ENCODE measurements around the gene CCSAP. TPM values are rescaled to one million over a fixed set of nuclear protein-coding genes. Genes with fewer than 3 reads are reported as not detected.

Gene CCSAP
- total RNA-seq, 1 donor from 2014 or later, result 34.4 TPM

DNA sequence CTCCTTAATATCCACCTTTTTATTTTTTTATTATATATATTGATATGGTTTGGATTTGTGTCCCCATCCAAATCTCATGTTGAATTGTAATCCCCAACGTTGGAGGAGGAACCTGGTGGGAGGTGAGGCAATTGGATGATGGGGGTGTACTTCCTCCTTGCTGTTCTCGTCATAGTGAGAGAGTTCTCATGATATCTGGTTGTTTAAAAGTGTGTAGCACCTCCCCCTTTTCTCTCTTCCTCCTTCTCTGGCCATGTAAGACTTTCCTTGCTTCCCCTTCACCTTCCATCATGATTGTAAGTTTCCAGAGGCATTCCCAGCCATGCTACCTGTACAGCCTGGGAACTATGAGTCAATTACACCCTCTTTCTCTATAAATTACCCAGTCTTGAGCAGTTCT lies 22.7 kb upstream of the CCSAP start:
- no peak for DNase-seq (ENCODE audit: low spot score)
- no peaks in the 10 kb centered on the region for H4K20me1 ChIP-seq (ENCODE audit: low read depth)
- TF ChIP-seq, protein P1, sequence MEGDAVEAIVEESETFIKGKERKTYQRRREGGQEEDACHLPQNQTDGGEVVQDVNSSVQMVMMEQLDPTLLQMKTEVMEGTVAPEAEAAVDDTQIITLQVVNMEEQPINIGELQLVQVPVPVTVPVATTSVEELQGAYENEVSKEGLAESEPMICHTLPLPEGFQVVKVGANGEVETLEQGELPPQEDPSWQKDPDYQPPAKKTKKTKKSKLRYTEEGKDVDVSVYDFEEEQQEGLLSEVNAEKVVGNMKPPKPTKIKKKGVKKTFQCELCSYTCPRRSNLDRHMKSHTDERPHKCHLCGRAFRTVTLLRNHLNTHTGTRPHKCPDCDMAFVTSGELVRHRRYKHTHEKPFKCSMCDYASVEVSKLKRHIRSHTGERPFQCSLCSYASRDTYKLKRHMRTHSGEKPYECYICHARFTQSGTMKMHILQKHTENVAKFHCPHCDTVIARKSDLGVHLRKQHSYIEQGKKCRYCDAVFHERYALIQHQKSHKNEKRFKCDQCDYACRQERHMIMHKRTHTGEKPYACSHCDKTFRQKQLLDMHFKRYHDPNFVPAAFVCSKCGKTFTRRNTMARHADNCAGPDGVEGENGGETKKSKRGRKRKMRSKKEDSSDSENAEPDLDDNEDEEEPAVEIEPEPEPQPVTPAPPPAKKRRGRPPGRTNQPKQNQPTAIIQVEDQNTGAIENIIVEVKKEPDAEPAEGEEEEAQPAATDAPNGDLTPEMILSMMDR (IDR thresholded peaks at IDR 0.05), result no peak
- TF ChIP-seq EZH2 (IDR thresholded peaks at IDR 0.05), result no peak
- TF ChIP-seq EZH2phosphoT487 (IDR thresholded peaks at IDR 0.05), result no peak

DNA sequence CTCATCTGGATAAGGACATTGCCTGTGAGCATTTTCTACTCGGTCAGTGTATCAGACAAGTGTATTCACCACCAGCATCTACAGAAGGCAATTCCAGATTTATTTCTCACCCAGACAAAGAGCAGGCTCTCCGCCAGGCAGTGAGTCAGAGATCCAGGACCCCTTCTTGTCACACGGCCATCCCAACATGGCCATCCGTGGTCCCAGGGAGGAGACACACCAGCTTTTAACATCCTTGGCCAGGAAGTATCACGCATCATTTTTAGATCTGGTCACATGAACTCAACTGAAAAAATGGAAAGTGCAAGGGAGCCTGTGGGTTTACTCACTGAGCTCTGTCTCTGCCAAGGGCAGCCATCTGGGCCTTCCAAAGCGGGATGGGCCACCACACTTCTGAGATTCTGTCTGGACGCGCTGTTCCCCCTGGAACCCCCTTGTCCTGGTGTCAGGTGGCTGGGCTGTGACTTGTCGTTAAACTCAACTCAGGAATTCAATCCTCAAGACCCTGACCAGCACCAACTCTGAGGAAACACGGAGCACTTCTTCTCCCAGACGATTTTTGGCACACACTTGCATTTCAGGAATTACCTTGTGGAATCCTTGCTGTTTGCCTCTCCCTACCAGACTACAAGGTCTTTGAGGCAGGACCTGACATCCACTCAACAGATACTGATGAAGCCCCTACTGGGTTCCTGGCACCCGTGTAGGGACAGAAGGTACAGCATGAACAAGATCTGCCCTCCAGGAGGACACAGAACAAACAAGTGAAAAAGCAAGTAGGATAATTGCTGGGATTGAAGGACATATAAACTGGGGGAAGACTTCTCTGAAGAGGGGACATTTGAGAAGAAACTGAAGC lies 21.6 kb upstream of the CCSAP start:
- H3K36me3 Mint-ChIP-seq, result no peaks in the 10 kb centered on the region
- no peak for DNase-seq (ENCODE audit: low spot score)
- Histone ChIP-seq H3K4me3 (no peak overlapping the region), H3K9ac (no peak overlapping the region), H3K27me3 (peaks cover 5% of the 10 kb centered on the region), H3K27ac (no peak overlapping the region), H3K4me2 (no peak overlapping the region), H4K20me1 (ENCODE audit: low read depth) (no peaks in the 10 kb centered on the region), H3K36me3 (no peaks in the 10 kb centered on the region), H2AFZ (replicated peaks) (no peak overlapping the region), H3F3A (ENCODE audit: low read depth) (no peaks in the 10 kb centered on the region), H3K79me2 (ENCODE audit: low read depth) (no peaks in the 10 kb centered on the region), H3K9me3 (ENCODE audit: low read depth) (no peaks in the 10 kb centered on the region), H3K4me1 (peaks cover 9% of the 10 kb centered on the region)
- H3K4me3 Mint-ChIP-seq, result no peak overlapping the region
- TF ChIP-seq EZH2 (IDR thresholded peaks at IDR 0.05), result no peak
- no peak for TF ChIP-seq EZH2phosphoT487 (IDR thresholded peaks at IDR 0.05)
- TF ChIP-seq, protein P1 (IDR thresholded peaks at IDR 0.05), result no peak
- peaks cover 2% of the 10 kb centered on the region for H3K4me1 Mint-ChIP-seq
- peaks cover 3% of the 10 kb centered on the region for H3K27me3 Mint-ChIP-seq (ENCODE audit: insufficient read depth, low read depth)
- no peaks in the 10 kb centered on the region for H3K9me3 Mint-ChIP-seq
- no peak overlapping the region for H3K27ac Mint-ChIP-seq

More for the DNA sequence above, 22.7 kb upstream of the CCSAP start:
- Histone ChIP-seq H3K4me2 (no peak overlapping the region), H3K27ac (no peak overlapping the region), H3K4me1 (peaks cover 4% of the 10 kb centered on the region), H3K27me3 (no peaks in the 10 kb centered on the region), H3K9me3 (ENCODE audit: low read depth) (no peaks in the 10 kb centered on the region), H3K9ac (no peak overlapping the region), H2AFZ (replicated peaks) (no peak overlapping the region), H3K4me3 (no peak overlapping the region), H3K79me2 (ENCODE audit: low read depth) (no peaks in the 10 kb centered on the region), H3K36me3 (no peaks in the 10 kb centered on the region), H3F3A (ENCODE audit: low read depth) (no peaks in the 10 kb centered on the region)
- Mint-ChIP-seq H3K9me3 (no peaks in the 10 kb centered on the region), H3K4me1 (peaks cover 2% of the 10 kb centered on the region), H3K36me3 (no peaks in the 10 kb centered on the region), H3K4me3 (no peak overlapping the region), H3K27ac (no peak overlapping the region), H3K27me3 (ENCODE audit: insufficient read depth, low read depth) (peaks cover 2% of the 10 kb centered on the region)

DNA sequence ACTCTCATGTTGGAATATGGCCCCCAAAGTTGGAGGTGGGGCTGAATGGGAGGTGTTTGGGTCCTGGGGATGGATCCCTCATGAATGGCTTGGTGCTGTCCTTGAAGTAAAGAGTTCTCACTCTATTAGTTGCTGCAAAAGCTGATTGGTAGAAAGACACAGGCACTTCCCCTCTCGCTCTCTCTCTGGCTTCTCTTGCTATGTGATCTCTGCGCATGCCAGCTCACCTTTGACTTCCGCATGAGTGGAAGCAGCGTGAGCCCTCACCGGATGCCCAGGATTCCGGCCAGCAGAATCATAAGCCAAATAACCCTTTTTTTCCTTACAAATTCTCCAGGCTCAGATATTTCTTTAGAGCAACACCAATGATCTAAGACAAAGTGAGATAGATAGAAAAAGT lies 20.9 kb upstream of the CCSAP start:
- peak; percentile 48 for DNase-seq (ENCODE audit: low spot score)
- H3F3A ChIP-seq (ENCODE audit: low read depth), result no peaks in the 10 kb centered on the region
- no peaks in the 10 kb centered on the region for H3K36me3 Mint-ChIP-seq
- H4K20me1 ChIP-seq (ENCODE audit: low read depth), result no peaks in the 10 kb centered on the region
- H3K27ac Mint-ChIP-seq, result no peak overlapping the region
- no peak overlapping the region for H2AFZ ChIP-seq (replicated peaks)
- H3K27me3 ChIP-seq, result peaks cover 7% of the 10 kb centered on the region
- no peak overlapping the region for H3K9ac ChIP-seq
- H3K9me3 ChIP-seq (ENCODE audit: low read depth), result no peaks in the 10 kb centered on the region
- peaks cover 9% of the 10 kb centered on the region for H3K4me1 ChIP-seq
- H3K36me3 ChIP-seq, result no peaks in the 10 kb centered on the region
- no peak overlapping the region for H3K4me3 ChIP-seq
- no peak overlapping the region for H3K4me3 Mint-ChIP-seq
- H3K4me2 ChIP-seq, result peak overlapping the region; percentile 8
- TF ChIP-seq, protein P1 (IDR thresholded peaks at IDR 0.05), result no peak
- TF ChIP-seq EZH2 (IDR thresholded peaks at IDR 0.05) (no peak), EZH2phosphoT487 (IDR thresholded peaks at IDR 0.05) (no peak)
- peaks cover 4% of the 10 kb centered on the region for H3K27me3 Mint-ChIP-seq (ENCODE audit: insufficient read depth, low read depth)
- H3K27ac ChIP-seq, result no peak overlapping the region
- no peaks in the 10 kb centered on the region for H3K9me3 Mint-ChIP-seq
- H3K79me2 ChIP-seq (ENCODE audit: low read depth), result no peaks in the 10 kb centered on the region
- H3K4me1 Mint-ChIP-seq, result peaks cover 2% of the 10 kb centered on the region

Measured in neural progenitor cell (in vitro differentiated cells).